Measurements from ENCODE around the gene CFAP299. TPM values are rescaled to one million over a fixed set of nuclear protein-coding genes. Genes with fewer than 3 reads are reported as not detected.

The CFAP299 gene
- total and polyA plus RNA-seq, 2 donors from 2014 or later, result 1.1 TPM; not detected in 1

- H3K9ac ChIP-seq (ENCODE audit: low read length in 3 of 3), result no peak overlapping the region
- no peaks in the 10 kb centered on the region for H3K27me3 ChIP-seq (ENCODE audit: control insufficient read depth, insufficient read depth, low read length)
- H3K27ac ChIP-seq (ENCODE audit: low read depth in 2 of 2, low read length in 2 of 2), result no peak overlapping the region
- intact Hi-C loops (cut with DNase I), result no loop called here
- no peaks in the 10 kb centered on the region for H3K9me3 ChIP-seq (ENCODE audit: control insufficient read depth in 2 of 3, insufficient read depth in 1 of 3, low read length in 3 of 3)
- H3K4me3 ChIP-seq (ENCODE audit: low read length in 3 of 3), result no peak overlapping the region
- TF ChIP-seq, protein P1, sequence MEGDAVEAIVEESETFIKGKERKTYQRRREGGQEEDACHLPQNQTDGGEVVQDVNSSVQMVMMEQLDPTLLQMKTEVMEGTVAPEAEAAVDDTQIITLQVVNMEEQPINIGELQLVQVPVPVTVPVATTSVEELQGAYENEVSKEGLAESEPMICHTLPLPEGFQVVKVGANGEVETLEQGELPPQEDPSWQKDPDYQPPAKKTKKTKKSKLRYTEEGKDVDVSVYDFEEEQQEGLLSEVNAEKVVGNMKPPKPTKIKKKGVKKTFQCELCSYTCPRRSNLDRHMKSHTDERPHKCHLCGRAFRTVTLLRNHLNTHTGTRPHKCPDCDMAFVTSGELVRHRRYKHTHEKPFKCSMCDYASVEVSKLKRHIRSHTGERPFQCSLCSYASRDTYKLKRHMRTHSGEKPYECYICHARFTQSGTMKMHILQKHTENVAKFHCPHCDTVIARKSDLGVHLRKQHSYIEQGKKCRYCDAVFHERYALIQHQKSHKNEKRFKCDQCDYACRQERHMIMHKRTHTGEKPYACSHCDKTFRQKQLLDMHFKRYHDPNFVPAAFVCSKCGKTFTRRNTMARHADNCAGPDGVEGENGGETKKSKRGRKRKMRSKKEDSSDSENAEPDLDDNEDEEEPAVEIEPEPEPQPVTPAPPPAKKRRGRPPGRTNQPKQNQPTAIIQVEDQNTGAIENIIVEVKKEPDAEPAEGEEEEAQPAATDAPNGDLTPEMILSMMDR (IDR thresholded peaks at IDR 0.05; ENCODE audit: borderline replicate concordance, extremely low read depth, insufficient read depth), result no peak
- FAIRE-seq, result no peak
- no peaks in the 10 kb centered on the region for H3K4me1 ChIP-seq (ENCODE audit: control insufficient read depth in 2 of 3, insufficient read depth in 2 of 3, low read depth in 1 of 3, low read length in 3 of 3)
- no peaks in the 10 kb centered on the region for H3K36me3 ChIP-seq (ENCODE audit: control insufficient read depth in 2 of 3, insufficient read depth in 3 of 3, low read length in 3 of 3)
- no peak for DNase-seq
These were observed 562.2 kb downstream of the CFAP299 start for GRCh38 chr4:80897537-80898303.

GRCh38 chr4:80900908-80901307, 565.4 kb downstream of the CFAP299 start:
- Histone ChIP-seq H3K27ac (ENCODE audit: low read depth in 2 of 2, low read length in 2 of 2) (no peak overlapping the region), H3K27me3 (ENCODE audit: control insufficient read depth, insufficient read depth, low read length) (no peaks in the 10 kb centered on the region), H3K9ac (ENCODE audit: low read length in 3 of 3) (no peak overlapping the region), H3K36me3 (ENCODE audit: control insufficient read depth in 2 of 3, insufficient read depth in 3 of 3, low read length in 3 of 3) (no peaks in the 10 kb centered on the region), H3K4me1 (ENCODE audit: control insufficient read depth in 2 of 3, insufficient read depth in 2 of 3, low read depth in 1 of 3, low read length in 3 of 3) (no peaks in the 10 kb centered on the region), H3K4me3 (ENCODE audit: low read length in 3 of 3) (no peak overlapping the region), H3K9me3 (ENCODE audit: control insufficient read depth in 2 of 3, insufficient read depth in 1 of 3, low read length in 3 of 3) (no peaks in the 10 kb centered on the region)
- TF ChIP-seq, protein P1 (IDR thresholded peaks at IDR 0.05; ENCODE audit: borderline replicate concordance, extremely low read depth, insufficient read depth), result no peak
- FAIRE-seq, result no peak
- DNase-seq, result no peak
- intact Hi-C loops (cut with DNase I), result no loop called here

DNA sequence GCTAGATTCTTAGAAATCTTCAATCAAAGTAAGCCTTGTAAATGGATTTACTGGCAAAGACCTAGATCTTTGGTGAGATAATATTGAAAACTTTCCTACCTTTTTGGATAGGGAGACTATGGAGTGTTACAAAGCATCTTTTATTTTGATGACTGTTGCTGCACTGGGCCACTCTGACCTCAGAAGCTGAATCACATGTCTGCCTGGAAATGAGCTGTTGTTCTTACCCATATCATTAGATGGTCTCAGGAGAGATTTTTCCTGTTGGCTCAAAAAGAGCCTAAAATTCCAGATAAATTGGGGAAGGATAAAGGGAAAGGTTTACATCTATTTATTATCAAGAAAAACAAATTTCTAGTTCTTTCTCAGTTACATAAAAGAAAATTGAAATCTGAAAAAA, 567.5 kb downstream of the CFAP299 start:
- TF ChIP-seq, protein P1 (IDR thresholded peaks at IDR 0.05; ENCODE audit: borderline replicate concordance, extremely low read depth, insufficient read depth), result no peak
- intact Hi-C loops (cut with DNase I), result no loop called here
- Histone ChIP-seq H3K36me3 (ENCODE audit: control insufficient read depth in 2 of 3, insufficient read depth in 3 of 3, low read length in 3 of 3) (no peaks in the 10 kb centered on the region), H3K27me3 (ENCODE audit: control insufficient read depth, insufficient read depth, low read length) (no peaks in the 10 kb centered on the region), H3K27ac (ENCODE audit: low read depth in 2 of 2, low read length in 2 of 2) (no peak overlapping the region), H3K4me1 (ENCODE audit: control insufficient read depth in 2 of 3, insufficient read depth in 2 of 3, low read depth in 1 of 3, low read length in 3 of 3) (no peaks in the 10 kb centered on the region), H3K9ac (ENCODE audit: low read length in 3 of 3) (no peak overlapping the region), H3K9me3 (ENCODE audit: control insufficient read depth in 2 of 3, insufficient read depth in 1 of 3, low read length in 3 of 3) (no peaks in the 10 kb centered on the region), H3K4me3 (ENCODE audit: low read length in 3 of 3) (no peak overlapping the region)
- FAIRE-seq (no peak), DNase-seq (no peak)

All from kidney (tissue), 14 donors.